Hepatocyte (in vitro differentiated cells): ENCODE data around the gene SOAT2. TPM values are rescaled to one million over a fixed set of nuclear protein-coding genes. Genes with fewer than 3 reads are reported as not detected.

Experiments used
- DNase-seq: peaks from one replicate; pipeline ENCODE4 v3.0.0-alpha.2; 2016; ENCODE audit warnings: low spot score
- H2AFZ ChIP-seq: fragments of 200-600 bp; sonication (generic); 2 replicates; pipeline ENCODE4 v1.6.0; 2016; ENCODE audit warnings: antibody characterized with exemption, mild to moderate bottlenecking
- H3K27ac ChIP-seq: fragments of 200-600 bp; sonication (generic); 2 replicates; pipeline ENCODE4 v1.5.1; 2016; ENCODE audit warnings: mild to moderate bottlenecking
- H3K27me3 ChIP-seq: fragments of 200-600 bp; sonication (generic); 2 replicates; pipeline ENCODE4 v1.6.1; 2016
- H3K36me3 ChIP-seq: fragments of 200-600 bp; sonication (generic); replicated peaks from 2 replicates; pipeline ENCODE4 v1.5.1; 2016; ENCODE audit warnings: low read depth; ENCODE audit not compliant: insufficient read depth
- H3K4me1 ChIP-seq: fragments of 200-600 bp; sonication (generic); 2 replicates; pipeline ENCODE4 v1.5.1; 2016; ENCODE audit warnings: mild to moderate bottlenecking, moderate library complexity; ENCODE audit not compliant: insufficient read depth
- H3K4me2 ChIP-seq: fragments of 200-600 bp; sonication (generic); 2 replicates; pipeline ENCODE4 v1.6.0; 2016
- H3K4me3 ChIP-seq: fragments of 200-600 bp; sonication (generic); 2 replicates; pipeline ENCODE4 v1.5.1; 2016; ENCODE audit warnings: mild to moderate bottlenecking
- H3K79me2 ChIP-seq: fragments of 200-600 bp; sonication (generic); 2 replicates; pipeline ENCODE4 v1.6.0; 2017; ENCODE audit warnings: mild to moderate bottlenecking
- H3K9me2 ChIP-seq: fragments of 200-600 bp; sonication (generic); replicated peaks from 2 replicates; pipeline ENCODE4 v1.6.0; 2017; ENCODE audit warnings: mild to moderate bottlenecking; ENCODE audit not compliant: insufficient read depth
- H3K9me3 ChIP-seq: fragments of 200-600 bp; sonication (generic); 2 replicates; pipeline ENCODE4 v1.5.1; 2016; ENCODE audit warnings: low read depth, mild to moderate bottlenecking
- H4K20me1 ChIP-seq: fragments of 200-600 bp; sonication (generic); 2 replicates; pipeline ENCODE4 v1.6.0; 2016; ENCODE audit warnings: mild to moderate bottlenecking; ENCODE audit not compliant: insufficient read depth, poor library complexity, severe bottlenecking
- EZH2 ChIP-seq: fragments of 200-600 bp; sonication (generic); IDR thresholded peaks from 2 replicates; pipeline ENCODE4 v1.6.1; 2016; ENCODE audit warnings: antibody characterized with exemption, mild to moderate bottlenecking, borderline replicate concordance
- EZH2phosphoT487 ChIP-seq: fragments of 200-600 bp; sonication (generic); IDR thresholded peaks from one replicate; pipeline ENCODE4 v1.6.1; 2018; ENCODE audit warnings: antibody characterized with exemption, mild to moderate bottlenecking, low read depth, moderate library complexity; ENCODE audit not compliant: unreplicated experiment, severe bottlenecking
- WGBS: methylation state at CpG from one replicate; pipeline ENCODE4 v1.1.6; 2016; ENCODE audit warnings: low lambda C conversion rate; ENCODE audit errors: missing lambda C conversion rate; 5-methylcytosine and 5-hydroxymethylcytosine counted together
- polyA plus RNA-seq: library from polyadenylated mRNA; unstranded; fragments of >200 nt; fragmentation: Nextera tagmentation; extraction: Ambion mirVana; gene quantifications from 2 replicates; pipeline ENCODE4 v1.2.1, GENCODE V29; 2016
- total RNA-seq: library from RNA; depleted of rRNA; stranded (reverse); fragments of >200 nt; gene quantifications from 2 replicates; pipeline ENCODE4 v1.2.3, GENCODE V29; 2014
- TF ChIP-seq, protein P1 (sequence below): fragments of 200-600 bp; sonication (generic); IDR thresholded peaks from 2 replicates; pipeline ENCODE4 v1.5.1; 2016; ENCODE audit warnings: antibody characterized with exemption, mild to moderate bottlenecking; ENCODE audit not compliant: poor library complexity

SOAT2 gene
- total and polyA plus RNA-seq, 2 experiments from 2014 or later = 21.8 to 29.4 TPM

- Histone ChIP-seq H3K4me3 (peak overlapping the region; percentile 15), H3K27ac (peak overlapping the region; percentile 93), H3K27me3 (no peaks in the 10 kb centered on the region), H3K9me3 (no peaks in the 10 kb centered on the region), H3K9me2 (no peaks in the 10 kb centered on the region), H4K20me1 (no peaks in the 10 kb centered on the region), H3K36me3 (no peaks in the 10 kb centered on the region), H3K4me1 (peaks cover 19% of the 10 kb centered on the region), H3K79me2 (peaks cover 12% of the 10 kb centered on the region), H3K4me2 (peak overlapping the region; percentile 85), H2AFZ (peak overlapping the region; percentile 38)
- WGBS = 22% methylated on average over 24 of the region's 25 CpGs
- TF ChIP-seq, protein P1, sequence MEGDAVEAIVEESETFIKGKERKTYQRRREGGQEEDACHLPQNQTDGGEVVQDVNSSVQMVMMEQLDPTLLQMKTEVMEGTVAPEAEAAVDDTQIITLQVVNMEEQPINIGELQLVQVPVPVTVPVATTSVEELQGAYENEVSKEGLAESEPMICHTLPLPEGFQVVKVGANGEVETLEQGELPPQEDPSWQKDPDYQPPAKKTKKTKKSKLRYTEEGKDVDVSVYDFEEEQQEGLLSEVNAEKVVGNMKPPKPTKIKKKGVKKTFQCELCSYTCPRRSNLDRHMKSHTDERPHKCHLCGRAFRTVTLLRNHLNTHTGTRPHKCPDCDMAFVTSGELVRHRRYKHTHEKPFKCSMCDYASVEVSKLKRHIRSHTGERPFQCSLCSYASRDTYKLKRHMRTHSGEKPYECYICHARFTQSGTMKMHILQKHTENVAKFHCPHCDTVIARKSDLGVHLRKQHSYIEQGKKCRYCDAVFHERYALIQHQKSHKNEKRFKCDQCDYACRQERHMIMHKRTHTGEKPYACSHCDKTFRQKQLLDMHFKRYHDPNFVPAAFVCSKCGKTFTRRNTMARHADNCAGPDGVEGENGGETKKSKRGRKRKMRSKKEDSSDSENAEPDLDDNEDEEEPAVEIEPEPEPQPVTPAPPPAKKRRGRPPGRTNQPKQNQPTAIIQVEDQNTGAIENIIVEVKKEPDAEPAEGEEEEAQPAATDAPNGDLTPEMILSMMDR = no peak
- TF ChIP-seq EZH2 (no peak), EZH2phosphoT487 (no peak)
- no peak for DNase-seq
Measured at GRCh38 chr12:53078425-53079225, 24.7 kb upstream of the SOAT2 start.

DNA sequence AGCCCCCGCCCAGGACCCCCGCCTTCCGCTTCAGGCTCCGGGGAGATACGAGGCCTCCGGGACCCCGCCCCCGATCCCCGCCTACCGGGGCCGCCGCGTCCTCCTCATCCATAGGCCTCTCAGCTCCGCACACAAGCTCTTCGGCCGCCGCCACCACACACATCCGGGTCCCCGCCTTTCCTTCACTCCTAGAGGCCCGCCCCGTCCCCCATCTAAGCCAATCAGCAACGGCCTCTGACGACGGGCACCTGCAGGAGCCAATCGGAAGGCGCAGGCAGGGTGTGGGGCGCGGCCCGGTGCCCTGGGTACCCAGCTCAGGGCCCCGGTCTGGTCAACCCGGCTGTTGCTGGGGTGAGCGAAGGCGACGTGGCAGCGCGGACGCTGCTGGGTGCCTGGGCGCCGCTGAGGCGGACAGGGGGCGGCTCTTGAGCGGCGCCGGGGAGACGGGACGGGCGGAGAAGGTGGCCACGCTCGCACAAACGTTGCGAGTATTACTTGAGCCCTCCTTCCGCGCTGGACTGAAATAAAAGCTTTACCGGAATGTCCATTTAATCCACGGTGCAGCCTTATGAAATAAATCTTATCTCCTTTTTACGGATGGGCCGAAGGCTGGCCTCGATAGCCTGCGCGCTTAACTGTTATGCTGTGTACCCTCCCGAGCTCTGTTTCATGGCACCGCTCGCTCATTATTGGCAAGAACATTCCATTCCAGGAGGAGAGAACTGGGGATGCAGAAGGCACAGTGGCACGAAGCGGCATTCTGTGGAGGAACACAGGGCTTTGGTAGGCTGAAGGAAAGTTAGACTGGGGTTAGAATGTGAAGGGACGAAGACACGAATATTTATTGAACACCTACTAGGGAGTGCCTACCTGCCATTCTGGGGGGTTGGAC is 23.8 kb upstream of the SOAT2 start, which contains the start of gene SPRYD3:
SPRYD3 (minus strand) TSS at position 165 of the 892 bp plus-strand sequence; CDS start at position 108, 57 bp downstream.
- 3% methylated on average over 53 of the region's 67 CpGs for whole genome bisulfite sequencing
- peak within 1 kb of the TSS; percentile 85 for H3K4me2 ChIP-seq
- peak within 1 kb of the TSS; percentile 30 for H3K4me3 ChIP-seq
- peak within 1 kb of the TSS; percentile 93 for H3K27ac ChIP-seq
- peak within 1 kb of the TSS; percentile 55 for H2AFZ ChIP-seq
- no peaks in the 10 kb centered on the region for H3K36me3 ChIP-seq
- peak; percentile 98 for DNase-seq
- no peaks in the 10 kb centered on the region for H3K9me3 ChIP-seq
- no peaks in the 10 kb centered on the region for H3K9me2 ChIP-seq
- H3K79me2 ChIP-seq = peaks cover 12% of the 10 kb centered on the region
- peaks cover 19% of the 10 kb centered on the region for H3K4me1 ChIP-seq
- H4K20me1 ChIP-seq = no peaks in the 10 kb centered on the region
- no peaks in the 10 kb centered on the region for H3K27me3 ChIP-seq
- TF ChIP-seq EZH2 = no peak
- no peak for TF ChIP-seq EZH2phosphoT487
- TF ChIP-seq, protein P1 = no peak

DNA sequence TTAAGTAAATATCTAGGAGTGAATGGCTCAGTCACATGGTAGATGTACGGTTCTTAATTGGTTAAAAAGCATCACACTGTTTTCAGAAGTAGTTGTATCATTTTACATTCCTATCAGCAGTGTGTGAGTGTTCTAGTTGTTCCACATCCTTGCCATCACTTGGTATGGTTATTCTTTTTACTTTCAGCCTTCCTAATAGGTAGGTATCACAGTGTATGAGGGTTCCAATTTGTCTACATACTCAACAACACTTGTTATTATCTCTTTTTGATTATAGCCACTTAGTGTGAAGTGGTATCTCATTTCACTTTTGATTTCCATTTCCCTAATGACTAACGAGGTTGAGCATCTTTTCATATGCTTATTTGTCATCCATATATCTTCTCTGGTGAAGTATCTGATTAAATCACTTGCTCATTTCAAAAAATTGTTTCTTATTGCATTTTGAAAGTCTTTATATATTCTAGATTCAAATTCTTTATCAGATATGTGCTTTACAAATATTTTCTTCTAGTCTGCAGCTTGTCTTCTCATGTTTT is 20.6 kb upstream of the SOAT2 start:
- TF ChIP-seq EZH2 (no peak), EZH2phosphoT487 (no peak)
- TF ChIP-seq, protein P1 = no peak
- Histone ChIP-seq H3K27ac (no peak overlapping the region), H3K4me1 (peaks cover 19% of the 10 kb centered on the region), H3K4me3 (no peak overlapping the region), H3K79me2 (peaks cover 8% of the 10 kb centered on the region), H3K4me2 (no peak overlapping the region), H3K27me3 (no peaks in the 10 kb centered on the region), H3K36me3 (no peaks in the 10 kb centered on the region), H3K9me3 (no peaks in the 10 kb centered on the region), H2AFZ (no peak overlapping the region), H4K20me1 (no peaks in the 10 kb centered on the region), H3K9me2 (no peaks in the 10 kb centered on the region)
- WGBS = 84% methylated on average over 2 of the region's 2 CpGs
- DNase-seq = no peak
